Erythroblast (primary cell): Measurements from ENCODE around the gene MED15.

Experiments used
- GATA1 ChIP-seq: IDR thresholded peaks from 2 replicates; pipeline ENCODE4 v1.6.1; 2011; ENCODE audit warnings: low read depth, mild to moderate bottlenecking, control low read depth, low read length, moderate library complexity
- POLR2A ChIP-seq: IDR thresholded peaks from 2 replicates; pipeline ENCODE4 v1.6.1; 2011; ENCODE audit warnings: mild to moderate bottlenecking, low read length

DNA sequence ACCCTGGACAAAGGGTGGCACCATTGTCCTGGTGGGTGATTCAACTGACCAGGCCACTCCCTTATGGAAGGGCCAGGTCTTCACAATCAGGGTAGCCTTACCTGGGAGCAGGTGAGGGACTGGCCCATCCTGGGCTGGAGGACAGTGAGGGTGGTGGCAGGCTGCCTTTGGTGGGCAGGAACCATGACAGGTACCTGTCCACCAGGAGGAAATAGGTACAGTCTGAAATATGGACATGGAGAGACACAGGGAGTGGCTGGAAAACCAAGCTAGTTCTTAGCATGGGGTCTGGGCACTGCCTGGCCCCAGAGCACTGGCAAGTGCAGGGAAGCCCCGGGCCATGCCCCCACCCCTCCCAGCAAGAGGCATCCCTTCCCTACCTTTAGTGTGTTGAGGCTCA lies 113.8 kb downstream of the MED15 start:
- TF ChIP-seq POLR2A, result no peak
- TF ChIP-seq GATA1, result no peak
